GM12891 (cell line): Measurements from ENCODE around the gene SLCO4A1.

Experiments
- PAX5 ChIP-seq: IDR thresholded peaks from 2 replicates; pipeline ENCODE4 v1.6.1; 2011; ENCODE audit warnings: low read length, moderate library complexity, mild to moderate bottlenecking; ENCODE audit not compliant: insufficient read depth, severe bottlenecking
- POLR2A ChIP-seq: IDR thresholded peaks from 2 replicates; pipeline ENCODE4 v1.6.1; 2011; ENCODE audit warnings: low read depth, low read length, control low read depth
- POLR2AphosphoS5 ChIP-seq: IDR thresholded peaks from 2 replicates; pipeline ENCODE4 v1.6.1; 2011; ENCODE audit warnings: low read depth, low read length, control low read depth
- SPI1 ChIP-seq: IDR thresholded peaks from 2 replicates; pipeline ENCODE4 v1.6.1; 2011; ENCODE audit warnings: low read depth, low read length, control low read depth
- TAF1 ChIP-seq: IDR thresholded peaks from 2 replicates; pipeline ENCODE4 v1.6.1; 2011; ENCODE audit warnings: low read depth, low read length, control low read depth

- no peak for TF ChIP-seq POLR2AphosphoS5
- TF ChIP-seq PAX5: no peak
- TF ChIP-seq POLR2A: no peak
- TF ChIP-seq TAF1: no peak
- no peak for TF ChIP-seq SPI1
These were observed 27.2 kb upstream of the SLCO4A1 start for GRCh38 chr20:62614961-62615680.
